HUES48 (cell line): ENCODE measurements around the gene DEXI.

Experiments
- H3K27ac ChIP-seq: one replicate; pipeline ENCODE4 v1.7.0; 2013; ENCODE audit warnings: low read depth, low read length, inconsistent platforms
- H3K27me3 ChIP-seq: 2 replicates; pipeline ENCODE4 v1.6.1; 2013; ENCODE audit warnings: mild to moderate bottlenecking, low read length; ENCODE audit not compliant: control insufficient read depth, insufficient read depth
- H3K36me3 ChIP-seq: 2 replicates; pipeline ENCODE4 v1.6.1; 2013; ENCODE audit warnings: low read length; ENCODE audit not compliant: control insufficient read depth, insufficient read depth
- H3K4me1 ChIP-seq: 2 replicates; pipeline ENCODE4 v1.6.1; 2013; ENCODE audit warnings: mild to moderate bottlenecking, low read length; ENCODE audit not compliant: control insufficient read depth, insufficient read depth
- H3K4me3 ChIP-seq: 2 replicates; pipeline ENCODE4 v1.5.1; 2013; ENCODE audit warnings: mild to moderate bottlenecking, low read depth, low read length
- H3K9ac ChIP-seq: 2 replicates; pipeline ENCODE4 v1.6.1; 2013; ENCODE audit warnings: mild to moderate bottlenecking, low read depth, low read length, moderate library complexity
- H3K9me3 ChIP-seq: 2 replicates; pipeline ENCODE4 v1.6.1; 2013; ENCODE audit warnings: low read length; ENCODE audit not compliant: control insufficient read depth, insufficient read depth

Gene DEXI

DNA sequence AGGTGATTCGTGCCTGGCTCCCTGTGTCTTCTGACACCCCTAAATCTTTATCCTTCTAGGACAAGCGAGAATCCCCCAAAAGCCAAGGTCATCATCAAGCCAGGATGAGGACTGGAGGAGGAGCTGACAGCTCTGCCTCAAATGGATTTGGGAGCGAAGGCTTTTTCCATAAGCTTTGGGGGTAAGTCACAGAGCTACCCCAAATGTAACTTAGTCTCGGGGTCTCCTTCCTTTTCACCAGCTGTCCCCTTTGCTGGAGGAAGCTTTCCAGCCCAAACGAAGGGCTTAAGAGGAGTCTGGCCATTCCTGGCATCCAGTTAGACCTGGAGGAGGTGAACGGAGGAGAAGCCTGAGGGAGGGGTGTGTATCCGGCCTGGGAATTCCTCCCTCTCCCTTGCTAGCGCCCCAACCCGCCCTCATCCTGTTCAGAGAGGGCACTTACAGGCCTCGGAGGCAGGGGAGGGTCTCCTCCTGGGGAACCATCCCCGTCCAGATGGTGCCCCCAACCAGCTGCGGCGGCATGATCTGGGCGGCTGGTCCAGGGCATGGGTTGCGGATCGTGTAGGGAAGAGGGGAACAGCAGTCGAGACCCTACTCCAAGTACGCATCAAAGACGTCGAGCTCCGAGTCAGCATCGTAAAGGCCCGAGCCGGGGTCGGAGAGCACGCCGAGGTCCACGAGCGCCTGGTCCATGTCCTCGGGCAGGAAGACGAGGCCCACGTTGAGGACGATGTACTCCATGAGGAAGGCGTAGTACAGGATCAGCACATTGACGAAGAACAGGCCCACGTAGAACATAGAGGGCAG lies 938 bp downstream of the DEXI start:
- H3K27ac ChIP-seq: no peak overlapping the region
- no peak overlapping the region for H3K9ac ChIP-seq
- peaks cover 21% of the 10 kb centered on the region; the same call in 1 of the 2 replicates for H3K36me3 ChIP-seq
- peaks cover 31% of the 10 kb centered on the region for H3K4me1 ChIP-seq
- no peaks in the 10 kb centered on the region for H3K9me3 ChIP-seq
- no peaks in the 10 kb centered on the region for H3K27me3 ChIP-seq
- H3K4me3 ChIP-seq: peak overlapping the region; percentile 76

DNA sequence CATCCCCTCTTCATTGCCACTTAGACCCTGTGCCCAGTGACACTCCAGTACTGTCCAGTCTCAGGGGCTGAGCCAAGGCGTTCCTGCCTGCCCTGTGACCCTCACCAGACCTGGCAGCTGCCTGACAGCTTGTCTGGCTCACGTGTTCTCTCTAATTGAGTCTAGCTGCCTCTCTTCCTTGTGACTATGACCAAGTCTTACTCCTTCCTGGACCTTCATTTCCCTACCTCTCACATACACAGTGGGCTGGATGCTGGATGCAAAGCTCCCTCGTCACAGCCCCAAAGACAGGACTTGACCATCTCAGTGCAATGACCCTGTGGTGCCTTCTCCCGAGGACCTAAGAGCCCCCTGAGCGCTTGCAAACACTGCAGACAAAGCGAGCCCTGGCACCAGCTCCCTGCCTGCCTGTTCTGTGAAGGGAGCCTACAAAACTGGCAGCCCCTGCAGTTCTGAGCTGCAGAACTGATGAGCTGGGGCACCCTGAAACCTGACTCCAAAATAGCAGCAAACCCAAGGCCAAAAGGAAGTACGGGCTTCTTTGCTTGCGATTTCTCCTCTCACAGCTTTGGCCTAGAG lies 1.7 kb downstream of the DEXI start:
- Histone ChIP-seq H3K36me3 (peaks cover 21% of the 10 kb centered on the region; the same call in 1 of the 2 replicates), H3K4me1 (peaks cover 24% of the 10 kb centered on the region), H3K4me3 (peak overlapping the region; percentile 76), H3K27me3 (no peaks in the 10 kb centered on the region), H3K9ac (no peak overlapping the region), H3K27ac (no peak overlapping the region), H3K9me3 (no peaks in the 10 kb centered on the region)

DNA sequence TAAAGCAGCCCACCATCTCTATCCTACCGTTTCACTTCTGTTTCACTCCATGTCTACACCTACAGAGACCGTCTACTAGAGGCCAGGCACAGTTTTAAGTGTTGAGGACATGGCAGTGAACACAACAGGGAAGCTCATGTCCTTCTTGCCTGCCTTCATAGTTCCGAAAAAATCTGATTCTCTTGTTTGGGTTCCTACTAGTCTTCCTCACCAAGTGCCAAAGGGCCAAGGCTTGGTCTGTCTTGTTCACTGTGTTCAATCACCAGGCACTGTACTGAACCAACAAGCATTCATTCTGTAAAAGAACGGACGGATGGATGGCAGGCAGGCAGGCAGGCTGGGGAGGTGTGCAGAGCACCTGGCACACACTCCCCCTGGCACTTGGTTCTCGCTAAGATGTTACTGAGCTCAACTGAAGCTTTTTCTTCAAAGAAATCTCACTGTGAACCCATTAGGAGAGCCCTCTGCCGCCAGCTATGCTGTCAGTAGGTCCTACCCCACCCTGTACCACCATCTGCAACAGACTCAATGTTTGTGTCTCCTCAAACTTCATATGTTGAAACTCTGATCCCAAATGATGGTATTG lies 2.5 kb downstream of the DEXI start:
- no peaks in the 10 kb centered on the region for H3K27me3 ChIP-seq
- no peaks in the 10 kb centered on the region for H3K9me3 ChIP-seq
- H3K4me1 ChIP-seq: peaks cover 18% of the 10 kb centered on the region
- no peak overlapping the region for H3K27ac ChIP-seq
- H3K9ac ChIP-seq: no peak overlapping the region
- peaks cover 21% of the 10 kb centered on the region; the same call in 1 of the 2 replicates for H3K36me3 ChIP-seq
- H3K4me3 ChIP-seq: no peak overlapping the region

DNA sequence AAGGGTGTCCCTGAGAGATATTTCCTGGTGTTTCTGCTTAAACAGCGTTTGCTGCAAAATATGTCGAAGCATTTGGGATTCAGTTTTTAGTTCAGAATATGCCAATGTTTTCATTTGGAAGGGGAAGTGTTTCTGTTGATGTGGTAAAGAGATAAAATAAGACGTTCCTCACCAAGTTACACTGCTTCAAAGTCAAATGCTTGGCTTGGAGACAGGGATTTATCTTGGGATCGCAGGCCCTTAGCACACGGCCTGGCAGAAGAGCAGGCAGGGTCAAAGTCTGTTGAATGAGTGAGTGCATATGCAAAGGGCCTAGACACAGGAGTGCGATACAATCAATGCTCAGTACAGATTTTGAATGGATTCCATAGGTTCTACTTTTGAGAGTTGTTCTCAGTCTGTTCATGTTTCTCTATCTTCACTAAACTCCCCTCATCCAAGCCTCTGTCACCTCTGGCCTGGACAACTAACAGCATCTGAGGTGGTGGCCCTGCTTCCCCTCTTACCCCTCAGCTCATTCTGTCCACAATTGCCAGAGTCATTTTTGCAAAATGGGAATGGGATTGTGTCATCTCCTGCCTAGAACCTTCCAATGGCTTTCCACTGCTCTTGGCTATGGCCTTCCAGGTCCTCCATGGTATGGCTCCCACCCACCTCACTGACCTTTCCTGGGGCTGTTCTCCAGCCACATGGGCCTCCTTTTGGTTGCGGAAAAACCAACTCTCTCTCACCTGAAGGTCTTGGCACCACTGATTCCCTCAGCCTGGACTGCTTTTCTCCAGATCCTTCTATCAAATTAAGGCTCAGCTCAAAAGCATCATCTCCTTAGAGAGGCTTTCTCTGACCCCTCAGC lies 3.2 kb downstream of the DEXI start:
- Histone ChIP-seq H3K4me3 (no peak overlapping the region), H3K9ac (no peak overlapping the region), H3K4me1 (peaks cover 17% of the 10 kb centered on the region)

DNA sequence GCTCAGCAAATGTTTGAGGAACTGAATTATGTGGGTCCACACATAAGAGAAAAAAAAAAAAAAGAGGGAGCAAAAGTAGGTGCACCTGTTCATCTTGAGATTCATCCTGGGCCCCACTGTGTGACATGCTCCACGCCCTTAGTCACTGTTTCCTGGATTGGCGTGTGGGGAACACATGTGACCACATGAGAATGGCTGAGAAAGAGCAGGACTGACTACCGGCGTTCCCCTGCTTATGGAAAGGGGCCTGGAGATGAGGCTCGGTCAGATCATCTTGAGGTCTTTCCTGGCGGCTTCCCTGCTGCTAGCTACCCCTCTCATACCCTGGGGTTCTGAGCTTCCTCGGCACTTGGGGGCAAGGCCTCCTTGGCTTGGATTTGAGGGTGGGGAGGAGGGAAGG lies 3.9 kb downstream of the DEXI start:
- H3K36me3 ChIP-seq: peaks cover 23% of the 10 kb centered on the region; the same call in 1 of the 2 replicates
- no peak overlapping the region for H3K9ac ChIP-seq
- H3K27ac ChIP-seq: no peak overlapping the region

More for the DNA sequence above, 3.2 kb downstream of the DEXI start:
- no peaks in the 10 kb centered on the region for H3K9me3 ChIP-seq
- H3K27me3 ChIP-seq: no peaks in the 10 kb centered on the region
- H3K27ac ChIP-seq: no peak overlapping the region
- peaks cover 21% of the 10 kb centered on the region; the same call in 1 of the 2 replicates for H3K36me3 ChIP-seq

DNA sequence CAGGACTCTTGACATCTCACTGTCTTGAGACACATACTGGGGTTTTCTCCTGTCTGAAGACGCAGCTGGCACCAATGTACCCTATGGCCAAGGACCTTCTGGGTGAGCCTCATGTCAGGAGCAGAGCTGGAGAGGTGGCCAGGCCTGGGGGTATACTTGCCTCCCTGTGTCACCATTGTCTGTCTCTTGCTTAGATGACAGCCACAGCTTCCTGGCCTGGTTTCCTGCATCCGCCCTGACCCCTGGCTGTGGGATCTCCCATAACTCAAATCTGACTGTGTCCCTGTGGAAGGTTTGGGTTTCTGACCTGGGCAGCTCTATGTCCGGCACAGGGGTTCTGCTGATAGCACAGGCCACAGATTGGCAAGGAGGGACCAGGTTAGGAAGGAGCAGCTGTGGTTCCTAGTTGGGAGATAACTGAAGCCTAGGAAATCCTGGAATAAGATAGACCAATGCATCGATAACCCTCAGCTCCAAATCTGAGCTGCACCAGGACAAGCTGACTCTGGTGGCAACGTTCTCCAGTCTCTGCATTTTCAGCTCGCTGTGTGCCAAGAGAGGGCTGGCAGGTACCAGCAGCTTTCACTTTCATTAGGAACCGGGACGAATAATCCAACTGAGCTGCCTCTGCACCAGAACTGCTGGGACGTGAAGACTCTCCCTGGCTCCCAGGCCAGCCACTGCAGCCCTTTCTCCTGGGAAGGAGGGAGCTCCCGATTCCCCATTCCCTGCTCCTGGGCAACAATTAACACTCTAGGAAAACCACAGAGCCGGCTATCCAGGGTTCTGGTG lies 5.0 kb downstream of the DEXI start:
- Histone ChIP-seq H3K27me3 (no peaks in the 10 kb centered on the region), H3K36me3 (peaks cover 27% of the 10 kb centered on the region; the same call in 1 of the 2 replicates), H3K4me1 (peaks cover 10% of the 10 kb centered on the region), H3K9ac (no peak overlapping the region), H3K4me3 (no peak overlapping the region), H3K27ac (no peak overlapping the region), H3K9me3 (no peaks in the 10 kb centered on the region)

More for the DNA sequence above, 3.9 kb downstream of the DEXI start:
- Histone ChIP-seq H3K4me3 (no peak overlapping the region), H3K9me3 (no peaks in the 10 kb centered on the region), H3K4me1 (peaks cover 15% of the 10 kb centered on the region), H3K27me3 (no peaks in the 10 kb centered on the region)

DNA sequence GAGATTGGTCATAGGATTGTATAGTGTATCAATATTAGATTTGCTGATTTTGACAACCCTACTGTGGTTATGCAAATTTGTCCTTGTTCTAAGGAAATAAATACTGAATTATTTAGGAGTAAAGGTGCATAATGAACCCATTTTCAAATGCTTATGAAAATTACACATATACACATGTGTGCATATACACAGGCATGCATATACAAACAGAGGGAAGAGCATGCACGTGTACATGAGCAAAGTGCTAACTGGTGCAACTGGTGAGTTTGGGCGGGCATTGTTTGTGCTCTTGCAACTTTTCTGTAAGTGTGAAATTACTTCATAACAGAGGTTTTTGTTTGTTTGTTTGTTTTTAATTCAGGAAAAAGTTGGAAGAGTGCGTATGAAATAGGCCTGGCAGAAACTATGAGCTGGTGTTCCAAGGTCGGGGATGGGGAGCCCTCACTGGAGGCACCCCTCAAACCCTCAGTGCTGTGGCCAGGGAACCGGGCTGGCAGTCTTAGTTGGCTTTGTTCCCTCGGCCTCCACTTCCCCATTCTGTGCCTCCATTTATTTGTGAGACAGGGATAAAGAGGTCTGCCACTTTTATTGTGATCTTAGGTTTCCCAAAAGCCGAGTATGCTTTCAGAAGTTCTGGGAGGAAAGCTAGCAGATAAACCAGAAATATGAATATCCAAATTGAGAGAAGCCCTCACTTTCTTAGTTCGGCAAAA lies 5.8 kb downstream of the DEXI start:
- no peak overlapping the region for H3K27ac ChIP-seq

DNA sequence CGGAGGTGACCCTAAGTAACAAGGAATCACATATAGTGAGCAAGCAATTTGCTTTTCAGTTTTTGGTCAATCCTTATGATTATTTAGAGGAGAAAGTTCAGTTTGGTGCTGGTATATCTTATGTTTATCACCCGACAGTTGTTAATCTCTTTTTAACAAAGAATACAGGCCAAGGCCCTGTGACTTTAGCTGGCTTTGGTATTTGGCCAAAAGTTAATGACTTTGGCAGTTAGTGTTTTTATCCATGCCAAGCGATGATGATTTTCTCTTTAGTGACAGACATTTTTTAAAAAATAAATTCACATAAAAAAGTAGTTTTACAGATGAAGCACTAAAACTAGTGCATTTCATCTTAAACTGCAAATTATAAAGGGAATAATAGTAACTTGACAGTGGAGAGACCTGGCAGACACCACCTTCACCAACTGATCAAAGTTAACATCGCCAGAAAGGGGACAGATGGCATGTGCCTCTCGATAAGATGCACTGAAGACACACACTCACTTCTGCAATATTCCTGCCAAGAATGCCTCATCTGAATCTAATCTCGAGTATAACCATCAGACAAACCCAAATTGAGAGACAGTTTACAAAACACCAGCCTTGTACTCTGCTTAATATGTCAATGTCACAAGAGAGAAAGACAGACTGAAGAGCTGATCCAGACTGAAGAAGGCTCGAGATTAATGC lies 6.9 kb downstream of the DEXI start:
- no peak overlapping the region for H3K4me3 ChIP-seq
- H3K27me3 ChIP-seq: no peaks in the 10 kb centered on the region
- no peak overlapping the region for H3K9ac ChIP-seq
- H3K4me1 ChIP-seq: peaks cover 1% of the 10 kb centered on the region
- peaks cover 30% of the 10 kb centered on the region; the same call in 1 of the 2 replicates for H3K36me3 ChIP-seq
- no peaks in the 10 kb centered on the region for H3K9me3 ChIP-seq
- H3K27ac ChIP-seq: no peak overlapping the region

More for the DNA sequence above, 5.8 kb downstream of the DEXI start:
- H3K27me3 ChIP-seq: no peaks in the 10 kb centered on the region
- H3K9ac ChIP-seq: no peak overlapping the region
- H3K9me3 ChIP-seq: no peaks in the 10 kb centered on the region
- peaks cover 10% of the 10 kb centered on the region for H3K4me1 ChIP-seq
- H3K4me3 ChIP-seq: no peak overlapping the region
- H3K36me3 ChIP-seq: peaks cover 30% of the 10 kb centered on the region; the same call in 1 of the 2 replicates

DNA sequence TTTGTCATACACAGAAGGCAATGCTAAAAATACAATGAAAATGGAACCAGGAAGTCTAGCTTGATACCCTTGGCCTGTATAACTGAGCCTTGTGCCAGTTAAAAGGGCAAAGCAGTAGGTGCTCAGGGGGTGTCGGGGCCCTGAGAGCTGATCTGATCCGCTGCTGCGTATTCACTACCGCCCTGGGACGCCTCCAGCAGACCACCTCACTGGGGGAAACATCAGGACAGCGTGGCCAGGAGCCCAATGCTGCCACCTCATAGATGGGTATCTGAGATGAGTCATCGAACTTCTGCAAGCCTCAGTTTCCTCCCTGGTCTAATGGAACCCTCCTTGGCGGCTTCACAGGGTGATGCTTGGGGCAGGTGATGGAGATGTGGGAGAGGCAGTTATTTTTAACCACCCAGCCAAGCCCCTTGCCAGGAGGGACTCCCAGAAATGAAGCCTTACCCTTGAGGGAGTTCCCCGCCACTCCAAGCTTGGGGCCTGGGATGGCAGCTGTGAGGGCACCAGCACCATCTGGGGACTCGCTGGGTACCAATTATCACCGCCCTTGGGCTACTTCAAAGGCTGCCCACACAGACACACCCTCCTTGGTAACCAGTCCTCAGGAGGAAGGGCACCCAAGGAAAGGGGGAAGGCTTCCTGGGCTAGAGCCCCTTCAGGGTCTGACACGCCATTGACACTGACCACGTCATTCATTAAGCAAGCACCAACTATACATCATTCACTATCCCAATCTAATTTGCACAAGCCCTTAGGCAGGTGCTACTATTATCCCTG lies 7.8 kb downstream of the DEXI start:
- Histone ChIP-seq H3K9ac (no peak overlapping the region), H3K27me3 (no peaks in the 10 kb centered on the region), H3K27ac (no peak overlapping the region), H3K4me3 (no peak overlapping the region), H3K4me1 (no peaks in the 10 kb centered on the region), H3K9me3 (no peaks in the 10 kb centered on the region), H3K36me3 (peaks cover 23% of the 10 kb centered on the region; the same call in 1 of the 2 replicates)
